IPS-NIHi7 (cell line): ENCODE data around the gene ATP4A.
"Not testable (repeated sequence)": the region's sequence is repeated elsewhere in the genome, so short reads cannot be mapped to it uniquely, and the experiment has no call there.

Experiments used
- DNase-seq: peaks from one replicate; pipeline ENCODE4 v3.0.0; 2012; ENCODE audit warnings: mixed read lengths; ENCODE audit errors: extremely low spot score

The ATP4A gene

DNA sequence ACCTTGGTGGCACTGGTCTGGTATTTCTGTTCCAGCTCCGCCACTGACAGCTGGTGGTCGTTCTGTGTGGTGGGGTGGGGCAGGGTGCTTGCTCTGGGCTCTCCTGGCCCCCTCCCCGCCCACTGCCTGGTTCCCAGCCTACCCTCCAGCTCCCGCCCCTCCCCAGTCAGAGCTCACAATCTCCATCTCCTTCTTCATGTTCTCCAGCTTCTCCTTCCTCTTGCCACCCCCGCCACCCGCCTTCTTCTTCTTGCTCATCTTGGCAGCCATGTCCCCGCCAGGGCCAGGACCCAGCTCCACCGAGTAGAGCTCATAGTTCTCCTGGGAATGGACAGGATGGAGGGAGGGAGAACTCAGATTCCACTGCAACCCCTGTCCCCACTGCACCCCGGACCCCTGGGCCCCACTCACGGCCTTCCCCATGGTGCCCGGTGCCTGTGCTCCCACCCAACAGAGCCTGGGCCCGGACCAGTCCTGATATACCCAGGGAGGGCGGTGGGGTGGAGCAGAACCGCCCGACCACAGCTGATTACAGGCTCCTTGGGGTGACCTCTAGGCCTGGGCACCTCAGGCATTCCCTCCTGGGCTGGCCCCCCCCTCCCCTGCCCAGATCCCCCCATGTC lies at the start of gene ATP4A:
ATP4A (minus strand) TSS at position 452 of the 623 bp plus-strand sequence; CDS start at position 423, 29 bp downstream.
- no peak for DNase-seq

DNA sequence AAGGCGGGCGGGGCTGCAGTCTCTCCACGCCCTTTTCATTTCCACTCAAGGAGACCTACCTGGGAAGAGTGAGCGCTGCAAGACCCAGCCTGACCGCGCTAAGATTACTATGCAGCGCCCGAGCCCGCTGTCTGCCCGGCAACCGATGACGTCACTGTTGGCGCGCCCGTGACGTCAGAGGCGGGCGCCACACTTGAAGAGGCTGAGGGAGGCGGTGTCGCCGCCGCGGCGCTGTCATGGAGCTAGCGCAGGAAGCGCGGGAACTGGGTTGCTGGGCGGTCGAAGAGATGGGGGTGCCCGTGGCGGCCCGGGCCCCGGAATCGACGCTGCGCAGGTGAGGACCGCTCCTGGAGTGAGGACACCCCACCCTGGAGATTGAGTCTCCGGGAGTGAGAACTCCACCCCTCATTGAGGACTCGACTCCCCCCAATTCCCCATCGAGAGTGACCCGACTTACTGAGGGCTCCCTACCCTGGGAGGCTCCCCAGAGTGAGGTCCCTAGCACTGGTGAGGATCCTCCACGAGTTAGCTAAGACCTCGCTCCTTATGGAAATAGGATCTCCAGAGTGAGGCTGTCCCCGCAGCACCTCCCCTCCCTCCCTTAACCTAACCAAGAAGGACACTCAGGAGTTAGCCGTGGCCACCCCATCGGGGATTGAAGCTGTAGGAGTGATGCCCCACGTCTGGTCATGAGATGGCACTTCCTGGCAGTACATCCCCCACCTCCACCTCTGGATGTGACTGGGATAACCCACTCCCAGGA lies 49.3 kb upstream of the ATP4A start, which contains the start of gene HAUS5:
HAUS5 (plus strand) TSS at position 177 of the 763 bp plus-strand sequence; CDS start at position 237, 60 bp downstream.
- peak; percentile 100 for DNase-seq

DNA sequence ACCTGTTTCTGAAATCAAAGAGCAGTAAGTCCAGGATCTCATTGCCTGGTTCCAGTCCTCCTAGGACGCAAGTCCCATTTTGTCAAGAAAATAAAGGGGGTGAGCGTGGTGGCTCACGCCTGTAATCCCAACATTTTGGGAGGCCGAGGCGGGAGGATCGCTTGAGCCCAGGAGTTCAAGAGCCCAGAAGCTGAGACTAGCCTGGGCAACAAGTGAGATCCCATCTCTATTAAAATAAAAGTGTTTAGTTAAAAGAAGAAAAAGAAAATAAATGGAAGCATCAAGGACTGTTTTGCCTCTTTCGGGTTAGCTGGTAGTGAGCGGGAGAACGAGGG lies 48.7 kb upstream of the ATP4A start:
- no peak for DNase-seq

DNA sequence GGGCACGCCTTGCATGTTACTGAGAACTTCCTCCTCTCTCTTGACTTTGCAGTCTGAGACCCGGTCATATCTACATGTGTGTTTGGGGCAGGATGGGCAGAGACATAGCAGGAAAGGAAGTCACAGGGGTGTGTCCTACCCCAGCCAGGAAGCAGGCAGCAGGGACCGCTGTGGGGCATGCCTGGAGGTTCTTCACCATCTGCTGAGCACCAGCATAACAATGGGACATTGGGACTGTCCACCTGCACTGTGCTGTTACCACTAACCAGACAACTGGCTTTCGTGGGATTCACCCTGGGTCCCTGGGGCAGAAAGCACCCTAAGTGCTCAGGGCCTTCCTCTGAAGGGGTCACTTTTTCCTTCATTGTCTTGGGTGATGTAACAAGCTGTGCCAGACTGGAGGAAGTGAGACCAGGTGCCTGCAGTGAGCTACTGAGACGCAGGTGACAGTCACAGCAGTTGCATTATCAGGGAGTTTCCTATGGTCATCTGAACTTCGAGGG lies 46.4 kb upstream of the ATP4A start:
- DNase-seq = no peak

DNA sequence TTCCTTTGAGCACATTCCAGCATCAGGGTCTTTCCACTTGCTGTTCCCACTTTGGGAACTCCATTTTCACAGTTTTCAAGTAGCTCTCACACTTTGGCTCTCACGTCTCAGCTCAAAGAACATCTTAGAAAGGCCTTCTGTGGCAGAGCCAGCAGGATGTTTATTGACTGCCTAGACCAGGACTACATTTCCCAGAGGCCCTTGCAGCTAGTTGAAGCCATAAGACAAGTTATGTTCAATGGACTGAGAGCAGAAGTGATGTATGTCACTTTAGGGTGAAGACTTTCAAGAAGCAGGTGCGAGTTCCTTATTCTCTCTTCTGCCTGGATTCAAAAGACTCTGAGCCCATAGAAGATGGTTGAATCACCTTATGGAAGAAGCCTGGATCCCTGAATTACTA lies 44.8 kb upstream of the ATP4A start:
- DNase-seq = no peak

DNA sequence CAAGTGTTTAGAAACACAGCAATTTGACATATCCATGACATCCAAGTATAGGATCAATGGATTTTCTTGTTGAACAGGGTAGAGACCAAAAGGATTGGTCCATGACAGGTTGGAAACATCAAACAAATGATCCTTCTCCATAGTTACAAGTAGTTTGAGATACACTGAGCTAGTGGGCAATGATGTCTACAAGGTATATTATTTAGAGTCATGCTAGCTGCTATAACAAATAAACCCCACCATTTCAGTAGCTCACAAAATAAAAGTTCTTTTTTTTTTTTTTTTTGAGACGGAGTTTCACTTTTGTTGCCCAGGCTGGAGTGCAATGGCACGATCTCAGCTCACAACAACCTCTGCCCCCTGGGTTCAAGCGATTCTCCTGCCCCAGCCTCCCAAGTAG lies 44.2 kb upstream of the ATP4A start:
- no peak for DNase-seq

DNA sequence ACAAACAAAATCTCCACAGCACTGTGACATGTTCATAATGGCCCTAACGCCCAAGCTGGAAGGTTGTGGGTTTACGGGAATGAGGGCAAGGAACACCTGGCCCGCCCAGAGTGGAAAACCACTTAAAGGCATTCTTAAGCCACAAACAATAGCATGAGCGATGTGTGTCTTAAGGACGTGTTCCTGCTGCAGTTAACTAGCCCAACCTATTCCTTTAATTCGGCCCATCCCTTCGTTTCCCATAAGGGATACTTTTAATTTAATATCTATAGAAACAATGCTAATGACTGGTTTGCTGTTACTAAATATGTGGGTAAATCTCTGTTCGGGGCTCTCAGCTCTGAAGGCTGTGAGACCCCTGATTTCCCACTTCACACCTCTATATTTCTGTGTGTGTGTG lies 43.7 kb upstream of the ATP4A start:
- not testable (repeated sequence) for DNase-seq

DNA sequence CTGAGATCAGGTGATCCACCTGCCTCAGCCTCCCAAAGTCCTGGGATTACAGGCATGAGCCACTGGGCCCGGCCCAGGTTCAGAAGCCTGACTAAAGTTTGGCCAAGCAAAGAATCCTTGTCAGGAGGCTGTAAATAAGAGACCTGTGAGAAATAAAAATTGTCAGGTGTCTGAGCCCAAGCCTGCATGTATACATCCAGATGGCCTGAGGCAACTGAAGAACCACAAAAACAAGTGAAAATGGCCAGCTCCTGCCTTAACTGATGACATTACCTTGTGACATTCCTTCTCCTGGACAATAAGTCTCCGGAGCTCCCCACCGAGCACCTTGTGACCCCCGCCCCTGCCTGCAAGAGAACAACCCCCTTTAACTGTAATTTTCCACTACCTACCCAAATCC lies 41.0 kb upstream of the ATP4A start:
- DNase-seq = not testable (repeated sequence)

DNA sequence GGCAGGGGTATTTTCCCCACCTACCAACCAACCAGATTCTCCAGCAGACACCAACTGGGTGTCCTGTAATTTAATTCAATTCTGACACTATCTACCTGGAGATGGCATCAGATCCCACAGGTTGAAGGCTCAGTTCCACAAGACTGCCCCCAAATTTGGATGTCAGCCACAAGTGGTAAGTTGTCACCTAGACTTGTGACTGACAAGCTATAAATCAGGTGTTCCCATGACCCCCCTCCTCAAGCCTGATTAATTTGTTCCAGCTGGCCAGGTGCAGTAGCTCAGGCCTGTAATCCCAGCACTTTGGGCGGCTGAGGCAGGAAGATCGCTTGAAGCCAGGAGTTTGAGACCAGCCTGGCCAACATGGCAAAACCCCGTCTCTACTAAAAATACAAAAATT lies 38.5 kb upstream of the ATP4A start:
- DNase-seq = no peak

DNA sequence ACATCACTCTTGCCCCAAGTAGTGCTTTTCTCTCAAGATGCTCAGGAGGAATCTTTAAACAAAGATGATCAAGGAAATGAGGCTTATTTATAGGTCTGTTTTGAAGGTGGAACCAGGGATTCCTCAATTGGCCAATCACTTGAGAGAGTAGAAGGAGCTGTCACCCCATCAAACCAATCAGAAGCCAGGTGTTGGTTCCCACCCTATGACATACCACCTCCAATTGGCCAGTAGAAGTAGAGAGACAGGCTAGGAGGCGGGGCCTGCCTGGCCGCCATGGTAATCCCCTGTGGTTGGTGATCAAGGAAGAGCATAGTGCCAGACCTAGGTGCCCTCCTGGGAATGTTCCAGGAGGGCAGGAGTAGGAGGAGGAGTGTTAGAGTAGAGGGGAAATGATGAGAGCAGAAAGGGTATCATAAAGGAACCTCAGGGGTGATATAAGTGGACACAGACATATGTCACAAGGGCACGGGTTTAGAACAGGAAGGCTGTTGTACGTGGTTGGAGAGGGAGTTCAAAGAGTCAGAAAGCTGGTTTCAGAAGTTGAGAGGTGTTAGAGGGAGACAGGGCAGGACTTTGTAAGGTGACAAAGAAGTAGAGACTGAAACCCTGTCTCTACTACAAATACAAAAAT lies 33.0 kb upstream of the ATP4A start:
- peak; percentile 61 for DNase-seq

DNA sequence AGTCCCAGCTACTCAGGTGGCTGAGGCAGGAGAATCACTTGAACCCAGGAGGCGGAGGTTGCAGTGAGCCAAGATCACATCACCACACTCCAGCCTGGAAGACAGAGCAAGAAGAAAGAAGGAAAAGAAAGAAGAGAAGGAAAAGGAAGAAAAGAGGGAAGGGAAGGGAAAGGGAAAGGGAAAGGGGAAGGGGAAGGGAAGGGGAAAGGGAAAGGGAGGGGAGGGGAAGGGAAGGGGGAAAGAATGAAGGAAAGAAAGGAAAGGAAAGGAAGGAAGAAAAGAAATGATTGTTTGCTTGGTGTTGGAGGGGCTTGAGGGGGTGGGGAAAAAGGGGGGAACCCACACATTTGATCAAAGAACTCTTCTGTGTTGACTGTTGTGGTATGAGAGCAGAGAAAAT lies 32.5 kb upstream of the ATP4A start:
- DNase-seq = no peak

DNA sequence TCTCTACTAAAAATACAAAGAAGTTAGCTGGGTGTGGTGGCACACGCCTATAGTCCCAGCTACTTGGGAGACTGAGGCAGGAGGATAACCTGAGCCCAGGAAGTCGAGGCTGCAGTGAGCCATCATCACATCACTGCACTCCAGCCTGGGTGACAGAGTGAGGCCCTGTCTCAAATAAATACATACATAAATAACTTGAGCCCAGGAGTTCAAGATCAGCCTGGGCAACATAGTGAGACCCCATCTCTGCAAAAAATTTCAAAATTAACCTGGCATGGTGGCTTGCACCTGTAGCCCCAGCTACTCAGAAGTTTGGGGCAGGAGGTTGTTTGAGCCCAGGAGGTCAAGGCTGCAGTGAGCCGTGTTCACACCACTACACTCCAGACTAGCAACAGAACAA lies 31.6 kb upstream of the ATP4A start:
- not testable (repeated sequence) for DNase-seq

DNA sequence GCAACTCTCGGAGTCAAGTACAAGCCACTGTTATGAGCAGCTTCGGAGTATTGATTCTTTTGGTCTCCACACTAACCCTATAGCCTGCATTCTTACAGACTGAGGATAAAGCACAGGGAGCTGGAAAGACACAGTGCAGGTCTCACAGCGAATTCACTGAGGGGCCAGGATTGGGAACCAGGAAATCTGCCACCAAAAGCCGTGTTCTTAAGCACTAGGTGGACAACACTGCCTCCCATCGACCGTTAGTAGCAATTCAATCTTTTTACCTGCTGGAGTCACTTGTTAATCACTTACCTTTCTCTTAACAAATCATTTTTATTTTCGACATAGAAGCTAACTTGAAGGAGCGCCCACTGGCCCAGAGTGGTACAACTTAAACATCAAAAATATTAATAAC lies 28.8 kb upstream of the ATP4A start:
- DNase-seq = peak; percentile 84

DNA sequence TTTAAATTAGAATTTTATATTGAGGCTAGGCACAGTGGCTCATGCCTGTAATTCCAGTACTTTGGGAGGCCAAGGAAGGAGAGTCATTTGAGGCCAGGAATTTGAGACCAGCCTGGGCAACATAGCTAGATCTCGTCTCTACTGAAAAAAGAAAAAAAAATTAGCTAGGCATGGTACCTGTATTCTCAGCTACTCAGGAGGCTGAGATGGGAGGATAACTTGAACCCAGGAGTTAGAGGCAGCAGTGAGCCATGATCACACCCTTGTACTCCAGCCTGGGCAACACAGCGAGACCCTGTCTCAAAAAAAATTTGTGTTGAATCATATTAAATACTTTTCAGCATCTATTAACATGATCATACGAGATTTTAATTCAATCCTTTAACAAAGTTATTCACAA lies 27.4 kb upstream of the ATP4A start:
- no peak for DNase-seq

DNA sequence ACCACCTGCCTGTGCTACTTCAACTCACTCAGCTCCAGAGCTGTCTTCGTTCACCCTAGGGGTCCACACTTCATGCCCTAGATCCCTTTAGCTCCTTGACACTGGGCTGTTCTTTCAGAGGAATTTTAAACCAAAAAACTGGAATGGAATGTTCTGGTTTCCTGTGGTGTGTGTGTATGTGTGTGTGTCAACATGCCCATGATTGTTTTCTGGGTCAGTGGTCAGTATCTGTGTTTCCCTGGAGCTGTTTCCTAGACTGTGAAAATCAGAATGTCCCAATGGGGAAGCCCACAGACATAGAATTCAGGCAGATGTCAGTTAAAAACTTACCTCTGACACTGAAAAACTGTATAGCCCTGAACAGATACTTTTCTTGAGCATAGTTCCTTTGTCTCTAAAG lies 23.9 kb upstream of the ATP4A start:
- no peak for DNase-seq

DNA sequence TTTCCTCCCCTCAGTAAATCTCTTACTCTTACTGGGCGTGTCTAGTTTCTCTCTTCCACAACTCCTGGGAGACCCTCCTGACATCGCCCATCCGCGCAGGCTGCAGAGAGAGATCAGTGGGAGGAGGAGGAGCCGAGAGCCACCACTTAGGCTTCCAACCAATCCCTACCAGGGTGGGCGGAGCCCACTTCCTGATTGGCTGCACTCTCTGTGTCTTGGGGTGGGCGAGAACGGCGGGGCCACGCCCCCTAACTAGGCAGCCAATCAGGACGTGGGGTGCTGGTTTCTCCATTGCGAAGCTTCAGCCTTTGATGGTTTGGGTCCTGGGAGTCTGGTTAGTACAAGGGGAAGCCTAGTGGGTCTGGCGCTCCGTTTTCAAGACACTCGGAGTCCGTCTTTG lies 22.4 kb upstream of the ATP4A start, which contains the start of gene PMIS2:
PMIS2 (plus strand) TSS at position 326 of the 400 bp plus-strand sequence. CDS start 87 bp downstream, outside the sequence.
- peak; percentile 81 for DNase-seq

DNA sequence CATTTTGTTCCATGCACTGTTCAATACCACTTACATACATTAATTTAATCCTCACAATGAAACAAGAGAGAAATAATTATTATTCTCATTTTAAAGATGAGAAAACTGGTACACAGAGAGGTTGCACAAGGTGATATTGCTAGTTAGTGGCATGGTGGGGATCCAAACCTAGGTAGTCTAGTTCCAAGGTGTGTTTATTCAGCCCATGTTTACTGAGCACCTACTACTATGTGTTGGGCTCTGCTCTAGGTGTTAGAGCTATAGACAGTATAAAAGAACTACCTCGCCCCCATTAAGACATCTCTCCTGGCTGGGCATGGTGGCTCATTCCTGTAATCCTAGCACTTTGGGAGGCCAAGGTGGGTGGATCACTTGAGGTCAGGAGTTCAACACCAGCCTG lies 19.3 kb upstream of the ATP4A start:
- no peak for DNase-seq

DNA sequence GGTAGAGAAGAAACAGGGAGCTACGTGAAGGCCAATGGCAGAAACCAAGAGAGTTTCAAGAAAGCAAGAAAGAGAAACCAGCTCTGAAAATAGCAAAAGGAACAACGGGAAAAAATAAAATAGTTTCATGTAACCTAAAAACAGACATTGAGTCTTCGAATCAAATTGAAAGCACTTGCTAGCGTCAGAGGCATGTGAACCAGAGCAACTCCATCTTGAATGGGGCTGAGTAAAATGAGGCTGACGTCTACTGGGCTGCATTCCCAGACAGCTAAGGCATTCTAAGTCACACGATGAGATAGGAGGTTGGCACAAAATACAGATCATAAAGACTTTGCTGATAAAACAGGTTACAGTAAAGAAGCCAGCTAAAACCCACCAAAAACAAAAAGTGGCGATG lies 15.2 kb upstream of the ATP4A start:
- no peak for DNase-seq

DNA sequence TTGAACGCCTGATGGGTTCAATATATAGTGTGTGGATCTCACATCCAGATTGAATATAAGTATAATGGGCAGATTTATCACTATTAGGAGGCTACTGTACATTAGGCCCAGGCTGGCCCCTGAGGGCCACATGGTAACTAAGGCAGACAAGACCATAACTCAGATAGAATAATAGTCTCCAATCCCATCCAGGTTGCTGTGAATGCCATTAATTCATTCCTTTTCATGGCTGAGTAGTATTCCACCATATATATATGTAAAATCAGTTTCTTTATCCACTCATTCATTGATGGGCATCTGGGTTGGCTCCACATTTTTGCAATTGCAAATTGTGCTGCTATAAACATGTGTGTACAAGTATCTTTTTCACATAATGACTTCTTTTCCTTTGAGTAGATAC lies 14.5 kb upstream of the ATP4A start:
- no peak for DNase-seq

DNA sequence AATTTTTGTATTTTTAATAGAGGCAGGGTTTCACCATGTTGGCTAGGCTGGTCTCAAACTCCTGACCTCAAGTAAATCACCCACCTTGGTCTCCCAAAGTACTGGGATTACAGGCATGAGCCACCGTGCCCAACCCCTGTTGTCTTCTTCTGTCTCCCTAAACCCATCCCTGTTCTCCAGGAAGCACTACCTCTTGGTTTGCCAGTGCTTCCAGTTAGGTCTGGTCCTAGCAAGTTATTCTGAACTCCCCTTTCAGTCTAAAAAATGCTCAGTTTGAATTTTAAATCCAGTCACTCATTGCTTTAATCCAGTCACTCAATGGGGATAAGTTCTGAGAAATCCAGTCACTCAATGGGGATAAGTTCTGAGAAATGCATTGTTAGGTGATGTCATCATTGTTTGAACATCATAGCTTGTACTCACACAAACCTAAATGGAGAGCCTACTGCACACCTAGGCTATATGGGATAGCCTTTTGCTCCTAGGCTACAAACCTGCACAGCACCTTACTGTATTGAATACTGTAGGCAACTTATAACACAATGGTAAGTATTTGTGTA lies 8.0 kb upstream of the ATP4A start:
- no peak for DNase-seq

DNA sequence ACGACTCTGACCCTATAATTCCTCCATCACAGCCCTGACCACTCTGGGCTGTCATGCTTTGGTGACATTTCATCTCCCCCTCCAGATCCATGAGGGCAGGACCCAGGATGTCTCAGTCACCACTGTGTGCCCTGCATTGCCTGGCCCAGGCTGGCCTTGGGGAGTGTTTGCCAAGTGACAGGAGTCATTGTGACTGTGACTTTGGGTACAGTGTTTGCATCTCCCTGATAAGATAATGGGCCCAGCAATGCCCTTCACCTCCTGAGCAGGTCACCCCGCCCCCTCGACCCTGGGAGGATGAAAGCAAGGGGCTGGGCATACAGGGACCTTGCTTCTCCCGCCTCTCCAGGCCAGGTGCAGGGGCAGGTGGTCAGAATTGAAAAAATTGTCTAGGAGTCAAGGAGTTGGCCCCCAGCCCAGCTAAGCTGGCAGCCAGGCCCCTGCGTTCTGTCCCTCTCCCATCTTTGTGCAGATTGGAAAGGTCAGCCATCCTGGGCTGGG lies 5.9 kb upstream of the ATP4A start:
- DNase-seq = no peak

DNA sequence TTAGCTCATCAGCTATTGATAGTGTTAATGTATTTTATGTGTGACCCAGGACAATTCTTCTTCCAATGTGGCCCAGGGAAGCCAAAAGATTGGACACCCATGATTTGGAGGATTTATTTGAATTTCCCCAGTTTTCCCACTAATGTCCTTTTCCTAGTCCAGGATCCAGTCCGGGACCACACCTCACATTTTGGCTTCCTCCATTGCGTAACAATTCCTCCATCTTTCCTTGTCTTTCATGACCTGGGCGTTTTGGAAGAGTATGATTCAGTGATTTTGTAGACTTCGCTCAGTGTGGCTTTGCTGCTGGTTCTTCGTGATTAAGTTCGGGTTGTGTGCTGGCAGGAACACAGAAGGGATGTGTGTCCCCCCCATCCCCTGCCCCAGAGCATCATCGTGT lies 3.3 kb upstream of the ATP4A start:
- no peak for DNase-seq
